Neural cell (in vitro differentiated cells): ENCODE data around the gene LDLR. TPM values are rescaled to one million over a fixed set of nuclear protein-coding genes. Genes with fewer than 3 reads are reported as not detected.

ENCODE experiments used
- H2AFZ ChIP-seq: fragments of 200-600, 300-800 bp; sonication (generic), shearing (Covaris generic); 2 replicates; pipeline ENCODE4 v1.6.0; 2014; ENCODE audit warnings: low read depth, mild to moderate bottlenecking, antibody characterized with exemption, low read length, moderate library complexity
- H3F3A ChIP-seq: fragments of 200-600 bp; shearing (Covaris generic); 2 replicates; pipeline ENCODE4 v1.6.1; 2016; ENCODE audit warnings: mild to moderate bottlenecking, moderate library complexity, mixed read lengths, antibody characterized with exemption, low read length; ENCODE audit not compliant: insufficient read depth, poor library complexity, severe bottlenecking
- H3K27ac ChIP-seq: fragments of 200-600, 300-800 bp; sonication (generic), shearing (Covaris generic); 2 replicates; pipeline ENCODE4 v1.5.1; 2014; ENCODE audit warnings: mild to moderate bottlenecking, low read length, moderate library complexity
- H3K27me3 ChIP-seq: fragments of 300-800, 200-600 bp; sonication (generic), shearing (Covaris generic); 2 replicates; pipeline ENCODE4 v1.6.0; 2014; ENCODE audit warnings: mild to moderate bottlenecking, low read depth, low read length, moderate library complexity; ENCODE audit not compliant: insufficient read depth
- H3K36me3 ChIP-seq: fragments of 300-800, 200-600 bp; sonication (generic), shearing (Covaris generic); 2 replicates; pipeline ENCODE4 v1.5.1; 2014; ENCODE audit warnings: mild to moderate bottlenecking, antibody characterized with exemption, low read length, moderate library complexity; ENCODE audit not compliant: insufficient read depth
- H3K4me2 ChIP-seq: fragments of 300-800, 200-600 bp; sonication (generic), shearing (Covaris generic); 2 replicates; pipeline ENCODE4 v1.6.0; 2014; ENCODE audit warnings: mild to moderate bottlenecking, low read length
- H3K4me3 ChIP-seq: fragments of 300-800, 200-600 bp; sonication (generic), shearing (Covaris generic); 2 replicates; pipeline ENCODE4 v1.5.1; 2014; ENCODE audit warnings: mild to moderate bottlenecking, low read length, moderate library complexity
- H3K79me2 ChIP-seq: fragments of 200-600 bp; shearing (Covaris generic); replicated peaks from 2 replicates; pipeline ENCODE4 v1.6.0; 2014; ENCODE audit warnings: mild to moderate bottlenecking, low read length, moderate library complexity; ENCODE audit not compliant: insufficient read depth
- H3K9ac ChIP-seq: fragments of 300-800, 200-600 bp; sonication (generic), shearing (Covaris generic); 2 replicates; pipeline ENCODE4 v1.6.1; 2016; ENCODE audit warnings: mild to moderate bottlenecking, low read length, mixed read lengths
- H3K9me2 ChIP-seq: fragments of 200-600 bp; shearing (Covaris generic); 2 replicates; pipeline ENCODE4 v1.6.1; 2016; ENCODE audit warnings: mild to moderate bottlenecking, low read length, mixed read lengths; ENCODE audit not compliant: insufficient read depth
- H3K9me3 ChIP-seq: fragments of 200-600, 300-800 bp; sonication (generic), shearing (Covaris generic); 2 replicates; pipeline ENCODE4 v1.6.1; 2016; ENCODE audit warnings: mild to moderate bottlenecking, mixed run types, low read length, moderate library complexity, mixed read lengths
- H4K20me1 ChIP-seq: fragments of 200-600 bp; shearing (Covaris generic); 2 replicates; pipeline ENCODE4 v1.6.1; 2016; ENCODE audit warnings: mild to moderate bottlenecking, mixed run types; ENCODE audit not compliant: insufficient read depth
- EP300 ChIP-seq: fragments of 450-650 bp; conservative IDR thresholded peaks from 2 replicates; pipeline ENCODE4 v1.6.1; 2014; ENCODE audit warnings: antibody characterized with exemption, mild to moderate bottlenecking, moderate library complexity; ENCODE audit not compliant: poor library complexity, severe bottlenecking
- EZH2 ChIP-seq: fragments of 200-600, 300-800 bp; shearing (Covaris generic), sonication (generic); IDR thresholded peaks from 2 replicates; pipeline ENCODE4 v1.6.1; 2014; ENCODE audit warnings: antibody characterized with exemption, low read length, borderline replicate concordance, mild to moderate bottlenecking; ENCODE audit not compliant: insufficient read depth, poor library complexity, severe bottlenecking
- MXI1 ChIP-seq: fragments of 450-650 bp; conservative IDR thresholded peaks from 2 replicates; pipeline ENCODE4 v1.6.1; 2014; ENCODE audit warnings: antibody characterized with exemption, mild to moderate bottlenecking; ENCODE audit not compliant: poor library complexity, severe bottlenecking
- POLR2AphosphoS5 ChIP-seq: IDR thresholded peaks from 2 replicates; pipeline ENCODE4 v1.6.1; 2012
- RAD21 ChIP-seq: fragments of 450-650 bp; conservative IDR thresholded peaks from 2 replicates; pipeline ENCODE4 v1.6.1; 2014; ENCODE audit warnings: antibody characterized with exemption, mild to moderate bottlenecking, moderate library complexity
- TAF1 ChIP-seq: IDR thresholded peaks from 2 replicates; pipeline ENCODE4 v1.6.1; 2012; ENCODE audit warnings: low read depth
- polyA plus RNA-seq: library from polyadenylated mRNA; depleted of rRNA; stranded (reverse); fragments of >200 nt; gene quantifications from 2 replicates; pipeline ENCODE4 v1.2.3, GENCODE V29; 2014
- TF ChIP-seq, protein P1 (sequence below): IDR thresholded peaks from 2 replicates; pipeline ENCODE4 v1.6.1; 2012; ENCODE audit warnings: borderline replicate concordance
- TF ChIP-seq, protein P2 (sequence below): fragments of 450-650 bp; IDR thresholded peaks from 2 replicates; pipeline ENCODE4 v1.5.1; 2014; ENCODE audit warnings: antibody characterized with exemption, mild to moderate bottlenecking, moderate library complexity; ENCODE audit not compliant: poor library complexity, severe bottlenecking

Gene LDLR
- polyA plus RNA-seq, 1 donor from 2014 or later = 23.2 TPM

DNA sequence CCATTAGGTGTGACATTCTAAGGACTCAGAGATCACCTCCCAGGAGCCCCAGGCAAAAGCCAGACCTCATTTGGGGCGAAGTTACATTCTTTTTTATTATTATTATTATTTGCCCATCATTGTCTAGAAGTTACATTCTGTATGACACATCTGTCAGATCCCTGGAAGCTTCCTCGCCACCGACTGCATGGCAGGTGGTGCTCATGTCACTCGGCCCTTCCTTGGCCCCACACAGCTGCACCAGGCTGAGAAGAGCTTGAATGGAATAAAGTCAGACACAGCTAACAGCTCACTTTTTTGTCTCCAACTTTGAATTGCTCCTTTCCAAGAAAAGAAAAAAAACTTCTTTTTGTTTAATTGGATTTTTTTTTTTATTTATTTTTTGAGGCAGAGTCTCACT, 41.4 kb upstream of the LDLR start (continued):
- TF ChIP-seq EZH2 = no peak

DNA sequence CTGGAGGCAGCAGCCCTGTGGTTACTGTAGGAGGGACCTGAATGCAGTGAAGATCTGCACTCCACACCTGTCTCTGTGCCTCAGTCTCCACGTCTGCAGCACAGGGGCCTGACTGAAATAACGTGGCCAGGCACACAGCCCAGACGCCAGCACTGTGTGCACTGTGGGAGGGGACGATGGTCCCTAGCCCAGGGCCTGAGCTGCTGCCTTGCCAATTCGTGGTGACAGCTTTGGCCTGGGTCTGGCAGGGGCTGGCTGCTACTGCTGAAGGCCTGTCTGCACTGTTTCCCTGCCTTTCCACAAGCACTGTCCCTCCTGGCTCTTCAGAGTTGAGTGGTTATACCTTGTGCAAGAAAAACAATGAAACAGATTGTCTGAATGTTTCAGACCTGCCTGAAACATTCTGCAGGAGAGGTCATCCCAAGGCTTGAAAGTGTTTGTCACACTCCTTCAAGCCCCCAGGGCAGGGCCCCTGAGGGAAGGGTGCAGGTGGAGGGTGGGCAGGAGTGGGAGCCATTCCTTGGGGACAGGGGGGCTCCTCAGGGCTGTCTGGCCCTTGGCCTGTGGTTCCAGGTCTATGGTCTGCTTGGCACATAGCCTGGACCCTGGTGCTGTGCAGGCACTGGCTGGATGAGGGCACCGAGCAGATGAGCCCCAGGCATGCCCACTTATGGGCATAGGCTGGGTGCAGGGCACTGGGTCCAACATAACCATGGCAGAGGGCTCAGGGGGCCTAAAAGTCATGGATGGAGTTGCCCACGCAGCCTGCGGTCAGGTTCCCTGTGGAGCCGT, 38.7 kb upstream of the LDLR start:
- Histone ChIP-seq H3K79me2 (no peaks in the 10 kb centered on the region), H3K27ac (no peak overlapping the region), H3F3A (no peaks in the 10 kb centered on the region), H3K9ac (no peak overlapping the region), H3K4me2 (no peak overlapping the region), H3K27me3 (no peaks in the 10 kb centered on the region), H4K20me1 (no peaks in the 10 kb centered on the region), H3K9me2 (no peaks in the 10 kb centered on the region), H3K36me3 (peaks cover 1% of the 10 kb centered on the region), H3K9me3 (no peaks in the 10 kb centered on the region), H3K4me3 (no peak overlapping the region), H2AFZ (no peak overlapping the region)
- TF ChIP-seq, protein P1, sequence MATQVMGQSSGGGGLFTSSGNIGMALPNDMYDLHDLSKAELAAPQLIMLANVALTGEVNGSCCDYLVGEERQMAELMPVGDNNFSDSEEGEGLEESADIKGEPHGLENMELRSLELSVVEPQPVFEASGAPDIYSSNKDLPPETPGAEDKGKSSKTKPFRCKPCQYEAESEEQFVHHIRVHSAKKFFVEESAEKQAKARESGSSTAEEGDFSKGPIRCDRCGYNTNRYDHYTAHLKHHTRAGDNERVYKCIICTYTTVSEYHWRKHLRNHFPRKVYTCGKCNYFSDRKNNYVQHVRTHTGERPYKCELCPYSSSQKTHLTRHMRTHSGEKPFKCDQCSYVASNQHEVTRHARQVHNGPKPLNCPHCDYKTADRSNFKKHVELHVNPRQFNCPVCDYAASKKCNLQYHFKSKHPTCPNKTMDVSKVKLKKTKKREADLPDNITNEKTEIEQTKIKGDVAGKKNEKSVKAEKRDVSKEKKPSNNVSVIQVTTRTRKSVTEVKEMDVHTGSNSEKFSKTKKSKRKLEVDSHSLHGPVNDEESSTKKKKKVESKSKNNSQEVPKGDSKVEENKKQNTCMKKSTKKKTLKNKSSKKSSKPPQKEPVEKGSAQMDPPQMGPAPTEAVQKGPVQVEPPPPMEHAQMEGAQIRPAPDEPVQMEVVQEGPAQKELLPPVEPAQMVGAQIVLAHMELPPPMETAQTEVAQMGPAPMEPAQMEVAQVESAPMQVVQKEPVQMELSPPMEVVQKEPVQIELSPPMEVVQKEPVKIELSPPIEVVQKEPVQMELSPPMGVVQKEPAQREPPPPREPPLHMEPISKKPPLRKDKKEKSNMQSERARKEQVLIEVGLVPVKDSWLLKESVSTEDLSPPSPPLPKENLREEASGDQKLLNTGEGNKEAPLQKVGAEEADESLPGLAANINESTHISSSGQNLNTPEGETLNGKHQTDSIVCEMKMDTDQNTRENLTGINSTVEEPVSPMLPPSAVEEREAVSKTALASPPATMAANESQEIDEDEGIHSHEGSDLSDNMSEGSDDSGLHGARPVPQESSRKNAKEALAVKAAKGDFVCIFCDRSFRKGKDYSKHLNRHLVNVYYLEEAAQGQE = no peak
- TF ChIP-seq EP300 = no peak
- no peak for TF ChIP-seq TAF1
- no peak for TF ChIP-seq RAD21
- no peak for TF ChIP-seq POLR2AphosphoS5

DNA sequence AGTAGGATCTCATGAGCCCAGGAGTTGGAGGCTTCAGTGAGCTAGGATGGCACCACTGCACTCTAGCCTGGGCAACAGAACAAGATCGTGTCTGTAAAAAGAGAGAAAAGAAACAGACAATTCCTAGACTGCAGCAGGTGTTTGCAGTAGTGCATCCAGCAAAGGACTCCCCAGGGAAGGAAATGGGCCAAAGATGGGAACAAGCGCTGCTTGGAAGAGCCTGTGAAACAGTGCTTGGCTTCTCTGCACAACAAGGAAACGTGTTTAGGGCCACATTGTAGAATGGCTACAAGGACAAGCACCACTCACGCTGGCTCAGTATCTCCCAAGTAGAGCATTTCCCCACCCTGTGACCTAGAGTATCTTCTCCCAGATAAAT, 35.5 kb upstream of the LDLR start:
- Histone ChIP-seq H3K9me3 (no peaks in the 10 kb centered on the region), H3K9me2 (no peaks in the 10 kb centered on the region), H2AFZ (no peak overlapping the region), H3K27me3 (no peaks in the 10 kb centered on the region), H3K4me3 (no peak overlapping the region), H3K79me2 (no peaks in the 10 kb centered on the region), H3K9ac (no peak overlapping the region), H3K4me2 (no peak overlapping the region), H3K36me3 (no peaks in the 10 kb centered on the region), H3F3A (no peaks in the 10 kb centered on the region), H3K27ac (no peak overlapping the region), H4K20me1 (no peaks in the 10 kb centered on the region)
- TF ChIP-seq EZH2 (no peak), MXI1 (no peak), TAF1 (no peak)
- TF ChIP-seq, protein P2, sequence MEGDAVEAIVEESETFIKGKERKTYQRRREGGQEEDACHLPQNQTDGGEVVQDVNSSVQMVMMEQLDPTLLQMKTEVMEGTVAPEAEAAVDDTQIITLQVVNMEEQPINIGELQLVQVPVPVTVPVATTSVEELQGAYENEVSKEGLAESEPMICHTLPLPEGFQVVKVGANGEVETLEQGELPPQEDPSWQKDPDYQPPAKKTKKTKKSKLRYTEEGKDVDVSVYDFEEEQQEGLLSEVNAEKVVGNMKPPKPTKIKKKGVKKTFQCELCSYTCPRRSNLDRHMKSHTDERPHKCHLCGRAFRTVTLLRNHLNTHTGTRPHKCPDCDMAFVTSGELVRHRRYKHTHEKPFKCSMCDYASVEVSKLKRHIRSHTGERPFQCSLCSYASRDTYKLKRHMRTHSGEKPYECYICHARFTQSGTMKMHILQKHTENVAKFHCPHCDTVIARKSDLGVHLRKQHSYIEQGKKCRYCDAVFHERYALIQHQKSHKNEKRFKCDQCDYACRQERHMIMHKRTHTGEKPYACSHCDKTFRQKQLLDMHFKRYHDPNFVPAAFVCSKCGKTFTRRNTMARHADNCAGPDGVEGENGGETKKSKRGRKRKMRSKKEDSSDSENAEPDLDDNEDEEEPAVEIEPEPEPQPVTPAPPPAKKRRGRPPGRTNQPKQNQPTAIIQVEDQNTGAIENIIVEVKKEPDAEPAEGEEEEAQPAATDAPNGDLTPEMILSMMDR = no peak
- TF ChIP-seq, protein P1 = no peak
